ENCODE data around the gene CMIP. TPM values are rescaled to one million over a fixed set of nuclear protein-coding genes. Genes with fewer than 3 reads are reported as not detected.

The CMIP gene
- polyA plus RNA-seq, 1 of the 3 experiments (the other 2 are of a cell fraction) = 5.4 TPM

- H3K4me3 ChIP-seq (ENCODE audit: low read depth in 2 of 2, low read length in 1 of 2) = no peak overlapping the region
- H3K9me3 ChIP-seq = no peaks in the 10 kb centered on the region
- 86% methylated on average over 9 of the region's 26 CpGs for WGBS (ENCODE audit: low lambda C conversion rate)
- H4K20me1 ChIP-seq (ENCODE audit: insufficient read depth) = no peaks in the 10 kb centered on the region
- H3K9me2 ChIP-seq = no peaks in the 10 kb centered on the region
- peaks cover 5% of the 10 kb centered on the region for H3F3A ChIP-seq (replicated peaks; ENCODE audit: insufficient read depth)
- no peak overlapping the region for H3K9ac ChIP-seq
- no peaks in the 10 kb centered on the region for H3K27me3 ChIP-seq (ENCODE audit: insufficient read depth)
- no peaks in the 10 kb centered on the region for H3K79me2 ChIP-seq (ENCODE audit: insufficient read depth)
- POLR2A ChIA-PET = no interaction called here
- TF ChIP-seq NRF1 (IDR thresholded peaks at IDR 0.05; ENCODE audit: low read depth, low read length) (no peak), MAX (IDR thresholded peaks at IDR 0.05; ENCODE audit: low read depth) (no peak), RAD21 (IDR thresholded peaks at IDR 0.05; ENCODE audit: low read length) (no peak), SIN3A (IDR thresholded peaks at IDR 0.05; ENCODE audit: borderline replicate concordance, low read depth, low read length) (no peak), RCOR1 (IDR thresholded peaks at IDR 0.05; ENCODE audit: low read length) (no peak), NFIC (IDR thresholded peaks at IDR 0.05; ENCODE audit: borderline replicate concordance) (no peak), TAF1 (IDR thresholded peaks at IDR 0.05; ENCODE audit: borderline replicate concordance, low read depth, low read length) (no peak), MEF2A (IDR thresholded peaks at IDR 0.05; ENCODE audit: borderline replicate concordance, low read depth) (no peak), JUND (IDR thresholded peaks at IDR 0.05) (no peak), FOXJ3 (CRISPR knock-in tag; IDR thresholded peaks at IDR 0.05) (no peak), YY1 (IDR thresholded peaks at IDR 0.05; ENCODE audit: low read depth) (no peak), RXRA (IDR thresholded peaks at IDR 0.05; ENCODE audit: borderline replicate concordance, low read depth) (no peak)
- H3K36me3 ChIP-seq (replicated peaks in 1 of 2; ENCODE audit: control insufficient read depth in 1 of 2, insufficient read depth in 2 of 2, low read length in 1 of 2) = peaks cover 0 to 18% of the 10 kb centered on the region in 2 experiments
- no peak overlapping the region for H3K27ac ChIP-seq (ENCODE audit: low read depth in 2 of 2, low read length in 1 of 2)
- no peak overlapping the region for H3K4me2 ChIP-seq
- CTCF ChIA-PET = interaction anchor here (1.1 to 1.3 kb wide), 2 partner anchors 23 to 65 kb away, joined by 3 to 4 read pairs; no protein-coding TSS in a partner anchor
- peaks cover 0 to 12% of the 10 kb centered on the region in 2 experiments; a peak in 2 of 4 replicates for H3K4me1 ChIP-seq (ENCODE audit: control insufficient read depth in 1 of 2, insufficient read depth in 2 of 2, low read depth in 1 of 2, low read length in 1 of 2)
- DNase-seq = no peak
- H2AFZ ChIP-seq (ENCODE audit: low read depth) = no peak overlapping the region
Measured at GRCh38 chr16:81706327-81707295, 262.0 kb downstream of the CMIP start.

- CTCF ChIA-PET = interaction anchor here (1.1 to 1.3 kb wide), 5 partner anchors 10 to 304 kb away, joined by 3 to 6 read pairs (median 4); no protein-coding TSS in a partner anchor
- H3F3A ChIP-seq (replicated peaks; ENCODE audit: insufficient read depth) = peaks cover 5% of the 10 kb centered on the region
- H4K20me1 ChIP-seq (ENCODE audit: insufficient read depth) = no peaks in the 10 kb centered on the region
- no peaks in the 10 kb centered on the region for H3K27me3 ChIP-seq (ENCODE audit: insufficient read depth)
- H3K27ac ChIP-seq (ENCODE audit: low read depth in 2 of 2, low read length in 1 of 2) = peak overlapping the region in 1 of 2 experiments; percentile 15; a peak in 1 of 4 replicates
- H2AFZ ChIP-seq (ENCODE audit: low read depth) = no peak overlapping the region
- H3K9ac ChIP-seq = no peak overlapping the region
- TF ChIP-seq NFIC (IDR thresholded peaks at IDR 0.05; ENCODE audit: borderline replicate concordance) (0 out of 2 replicates have a peak, but pooled peaks have one; percentile 14), SMC3 (IDR thresholded peaks at IDR 0.05; ENCODE audit: low read depth, low read length) (no peak)
- POLR2A ChIA-PET = no interaction called here
- H3K4me2 ChIP-seq = no peak overlapping the region
- H3K4me1 ChIP-seq (ENCODE audit: control insufficient read depth in 1 of 2, insufficient read depth in 2 of 2, low read depth in 1 of 2, low read length in 1 of 2) = peaks cover 0 to 18% of the 10 kb centered on the region in 2 experiments; a peak in 3 of 4 replicates
- DNase-seq = no peak
- H3K36me3 ChIP-seq (replicated peaks in 1 of 2; ENCODE audit: control insufficient read depth in 1 of 2, insufficient read depth in 2 of 2, low read length in 1 of 2) = peaks cover 0 to 15% of the 10 kb centered on the region in 2 experiments
- H3K4me3 ChIP-seq (ENCODE audit: low read depth in 2 of 2, low read length in 1 of 2) = no peak overlapping the region
- WGBS (ENCODE audit: low lambda C conversion rate) = 77% methylated on average over 18 of the region's 27 CpGs
- H3K79me2 ChIP-seq (ENCODE audit: insufficient read depth) = no peaks in the 10 kb centered on the region
- H3K9me2 ChIP-seq = no peaks in the 10 kb centered on the region
- H3K9me3 ChIP-seq = no peaks in the 10 kb centered on the region
Measured at GRCh38 chr16:81707411-81708265, 263.0 kb downstream of the CMIP start.

All from SK-N-SH (cell line).